Measurements from ENCODE around the gene CERS5. TPM values are rescaled to one million over a fixed set of nuclear protein-coding genes. Genes with fewer than 3 reads are reported as not detected.

The CERS5 gene
- total RNA-seq, 1 experiment from 2014 or later = 28.2 TPM

DNA sequence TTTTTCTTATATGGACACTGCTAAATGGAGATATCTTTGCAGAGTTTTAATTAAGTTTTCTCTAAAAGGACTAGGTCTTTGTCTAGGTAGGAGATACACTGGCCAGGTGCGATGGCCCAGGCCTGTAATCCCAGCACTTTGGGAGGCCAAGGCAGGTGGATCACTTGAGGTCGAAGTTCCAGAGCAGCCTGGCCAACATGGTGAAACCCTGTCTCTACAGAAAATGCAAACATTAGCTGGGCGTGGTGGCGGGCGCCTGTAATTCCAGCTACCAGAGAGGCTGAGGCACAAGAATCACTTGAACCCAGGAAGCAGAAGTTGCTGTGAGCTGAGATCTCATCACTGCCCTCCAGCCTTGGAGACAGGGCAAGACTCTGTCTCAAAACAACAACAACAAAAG, 17.1 kb upstream of the CERS5 start:
- CTCF ChIA-PET = no interaction called here
- Mint-ChIP-seq H3K27ac (ENCODE audit: unreplicated experiment) (no peak overlapping the region), H3K4me1 (ENCODE audit: low read depth, unreplicated experiment) (peaks cover 6% of the 10 kb centered on the region), H3K4me3 (ENCODE audit: low read depth, unreplicated experiment) (no peak overlapping the region), H3K36me3 (ENCODE audit: insufficient read depth, unreplicated experiment) (peaks cover 11% of the 10 kb centered on the region), H3K9me3 (ENCODE audit: low read depth, unreplicated experiment) (no peaks in the 10 kb centered on the region), H3K27me3 (ENCODE audit: unreplicated experiment) (no peaks in the 10 kb centered on the region)
- TF ChIP-seq, protein P1, sequence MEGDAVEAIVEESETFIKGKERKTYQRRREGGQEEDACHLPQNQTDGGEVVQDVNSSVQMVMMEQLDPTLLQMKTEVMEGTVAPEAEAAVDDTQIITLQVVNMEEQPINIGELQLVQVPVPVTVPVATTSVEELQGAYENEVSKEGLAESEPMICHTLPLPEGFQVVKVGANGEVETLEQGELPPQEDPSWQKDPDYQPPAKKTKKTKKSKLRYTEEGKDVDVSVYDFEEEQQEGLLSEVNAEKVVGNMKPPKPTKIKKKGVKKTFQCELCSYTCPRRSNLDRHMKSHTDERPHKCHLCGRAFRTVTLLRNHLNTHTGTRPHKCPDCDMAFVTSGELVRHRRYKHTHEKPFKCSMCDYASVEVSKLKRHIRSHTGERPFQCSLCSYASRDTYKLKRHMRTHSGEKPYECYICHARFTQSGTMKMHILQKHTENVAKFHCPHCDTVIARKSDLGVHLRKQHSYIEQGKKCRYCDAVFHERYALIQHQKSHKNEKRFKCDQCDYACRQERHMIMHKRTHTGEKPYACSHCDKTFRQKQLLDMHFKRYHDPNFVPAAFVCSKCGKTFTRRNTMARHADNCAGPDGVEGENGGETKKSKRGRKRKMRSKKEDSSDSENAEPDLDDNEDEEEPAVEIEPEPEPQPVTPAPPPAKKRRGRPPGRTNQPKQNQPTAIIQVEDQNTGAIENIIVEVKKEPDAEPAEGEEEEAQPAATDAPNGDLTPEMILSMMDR (IDR thresholded peaks at IDR 0.05; ENCODE audit: unreplicated experiment) = no peak
- BruUV-seq (replicated peaks) = no TSS peak
- no peak for DNase-seq
- intact Hi-C loops (cut with micrococcal nuclease; ENCODE audit: unreplicated experiment) = no loop called here

DNA sequence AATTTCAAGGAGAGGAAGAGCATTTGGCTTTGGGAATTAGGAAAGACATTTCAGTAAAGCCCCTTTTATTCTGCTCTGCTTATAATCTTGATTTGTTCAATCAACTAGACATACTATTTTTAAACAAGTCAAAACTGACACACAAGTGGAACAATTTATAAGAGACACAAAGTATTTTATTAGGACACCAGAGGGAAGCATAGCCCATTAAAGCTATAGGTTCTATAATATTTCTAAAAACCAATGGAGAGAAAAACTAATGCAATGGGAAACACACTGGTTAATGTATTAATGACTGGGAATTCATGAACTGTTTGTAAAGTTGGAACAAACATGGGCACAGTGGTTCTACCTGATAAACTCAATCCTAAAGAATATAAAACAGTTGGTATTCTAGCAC, 15.3 kb upstream of the CERS5 start:
- peaks cover 6% of the 10 kb centered on the region for H3K4me1 Mint-ChIP-seq (ENCODE audit: low read depth, unreplicated experiment)
- DNase-seq = no peak
- intact Hi-C loops (cut with micrococcal nuclease; ENCODE audit: unreplicated experiment) = no loop called here
- H3K4me3 Mint-ChIP-seq (ENCODE audit: low read depth, unreplicated experiment) = no peak overlapping the region
- H3K36me3 Mint-ChIP-seq (ENCODE audit: insufficient read depth, unreplicated experiment) = peaks cover 11% of the 10 kb centered on the region
- no peaks in the 10 kb centered on the region for H3K27me3 Mint-ChIP-seq (ENCODE audit: unreplicated experiment)
- H3K9me3 Mint-ChIP-seq (ENCODE audit: low read depth, unreplicated experiment) = no peaks in the 10 kb centered on the region
- TF ChIP-seq, protein P1 (IDR thresholded peaks at IDR 0.05; ENCODE audit: unreplicated experiment) = no peak
- no TSS peak for BruUV-seq (replicated peaks)
- CTCF ChIA-PET = interaction anchor here (0.6 to 1.3 kb wide), 2 partner anchors 18 to 132 kb away, joined by 3 to 7 read pairs; no protein-coding TSS in a partner anchor
- H3K27ac Mint-ChIP-seq (ENCODE audit: unreplicated experiment) = no peak overlapping the region

GRCh38 chr12:50181691-50182090, 14.5 kb upstream of the CERS5 start:
- H3K4me1 Mint-ChIP-seq (ENCODE audit: low read depth, unreplicated experiment) = peaks cover 6% of the 10 kb centered on the region
- CTCF ChIA-PET = no interaction called here
- no peak overlapping the region for H3K4me3 Mint-ChIP-seq (ENCODE audit: low read depth, unreplicated experiment)
- peaks cover 11% of the 10 kb centered on the region for H3K36me3 Mint-ChIP-seq (ENCODE audit: insufficient read depth, unreplicated experiment)
- no peak for DNase-seq
- intact Hi-C loops (cut with micrococcal nuclease; ENCODE audit: unreplicated experiment) = no loop called here
- no peak overlapping the region for H3K27ac Mint-ChIP-seq (ENCODE audit: unreplicated experiment)
- no peaks in the 10 kb centered on the region for H3K27me3 Mint-ChIP-seq (ENCODE audit: unreplicated experiment)
- H3K9me3 Mint-ChIP-seq (ENCODE audit: low read depth, unreplicated experiment) = no peaks in the 10 kb centered on the region
- TF ChIP-seq, protein P1 (IDR thresholded peaks at IDR 0.05; ENCODE audit: unreplicated experiment) = no peak
- no TSS peak for BruUV-seq (replicated peaks)

- H3K9me3 Mint-ChIP-seq (ENCODE audit: low read depth, unreplicated experiment) = no peaks in the 10 kb centered on the region
- no peaks in the 10 kb centered on the region for H3K27me3 Mint-ChIP-seq (ENCODE audit: unreplicated experiment)
- intact Hi-C loops (cut with micrococcal nuclease; ENCODE audit: unreplicated experiment) = loop anchor here (5.0 kb wide), 1 partner anchor 98 kb away; no protein-coding TSS in a partner anchor
- H3K4me1 Mint-ChIP-seq (ENCODE audit: low read depth, unreplicated experiment) = no peaks in the 10 kb centered on the region
- TF ChIP-seq, protein P1 (IDR thresholded peaks at IDR 0.05; ENCODE audit: unreplicated experiment) = no peak
- DNase-seq = no peak
- CTCF ChIA-PET = interaction anchor here (0.8 to 1.2 kb wide), 4 partner anchors 8 to 139 kb away, joined by 3 to 6 read pairs (median 3); partner anchors contain the start of genes CERS5 and COX14
- H3K36me3 Mint-ChIP-seq (ENCODE audit: insufficient read depth, unreplicated experiment) = peaks cover under 1% of the 10 kb centered on the region
- H3K27ac Mint-ChIP-seq (ENCODE audit: unreplicated experiment) = no peak overlapping the region
- no TSS peak for BruUV-seq (replicated peaks)
- no peak overlapping the region for H3K4me3 Mint-ChIP-seq (ENCODE audit: low read depth, unreplicated experiment)
Observed at GRCh38 chr12:50175716-50176026, 8.5 kb upstream of the CERS5 start.

Measured in Calu3 (cell line).